Measurements from ENCODE around the gene CIART.
"Not testable (repeated sequence)": the region's sequence is repeated elsewhere in the genome, so short reads cannot be mapped to it uniquely, and the experiment has no call there.

The CIART gene

GRCh38 chr1:150281758-150282557, at the start of gene CIART:
Gene CIART, plus strand, starts transcription at chr1:150282554. Its CDS starts 714 bp downstream, at chr1:150283268.
- peak; percentile 38 to 57 for DNase-seq (ENCODE audit: low read depth in 2 of 2, low spot score in 1 of 2)

GRCh38 chr1:150232921-150233320, 49.4 kb upstream of the CIART start:
- DNase-seq (ENCODE audit: low read depth in 2 of 2, low spot score in 1 of 2) = not testable (repeated sequence)

GRCh38 chr1:150233359-150234308, 48.7 kb upstream of the CIART start:
- no peak for DNase-seq (ENCODE audit: low read depth in 2 of 2, low spot score in 1 of 2)

GRCh38 chr1:150234309-150234565, 48.1 kb upstream of the CIART start:
- DNase-seq (ENCODE audit: low read depth in 2 of 2, low spot score in 1 of 2) = no peak

- DNase-seq (ENCODE audit: low read depth in 2 of 2, low spot score in 1 of 2) = peak; percentile 66 to 78
Measured at GRCh38 chr1:150234566-150235293, 47.6 kb upstream of the CIART start.

GRCh38 chr1:150235294-150235851, 47.0 kb upstream of the CIART start:
- DNase-seq (ENCODE audit: low read depth in 2 of 2, low spot score in 1 of 2) = no peak

GRCh38 chr1:150235852-150236613, 46.3 kb upstream of the CIART start, which contains the start of gene ANP32E:
Gene ANP32E, minus strand, starts transcription at chr1:150236112. Its CDS starts 326 bp downstream, at chr1:150235786.
- DNase-seq (ENCODE audit: low read depth in 2 of 2, low spot score in 1 of 2) = peak; percentile 73 to 85

GRCh38 chr1:150236614-150237100, 45.7 kb upstream of the CIART start:
- DNase-seq (ENCODE audit: low read depth in 2 of 2, low spot score in 1 of 2) = no peak

- DNase-seq (ENCODE audit: low read depth in 2 of 2, low spot score in 1 of 2) = not testable (repeated sequence)
Measured at GRCh38 chr1:150237176-150237575, 45.2 kb upstream of the CIART start.

GRCh38 chr1:150237746-150238145, 44.6 kb upstream of the CIART start:
- no peak for DNase-seq (ENCODE audit: low read depth in 2 of 2, low spot score in 1 of 2)

GRCh38 chr1:150243003-150243402, 39.4 kb upstream of the CIART start:
- DNase-seq (ENCODE audit: low read depth in 2 of 2, low spot score in 1 of 2) = no peak

- no peak for DNase-seq (ENCODE audit: low read depth in 2 of 2, low spot score in 1 of 2)
Measured at GRCh38 chr1:150249936-150250335, 32.4 kb upstream of the CIART start.

GRCh38 chr1:150256198-150256553, 26.2 kb upstream of the CIART start:
- no peak for DNase-seq (ENCODE audit: low read depth in 2 of 2, low spot score in 1 of 2)

GRCh38 chr1:150256554-150257341, 25.6 kb upstream of the CIART start:
- no peak for DNase-seq (ENCODE audit: low read depth in 2 of 2, low spot score in 1 of 2)

GRCh38 chr1:150257624-150258585, 24.4 kb upstream of the CIART start, which contains the start of gene CA14:
Gene CA14, plus strand, starts transcription at chr1:150257774. Its CDS starts 355 bp downstream, at chr1:150258129.
- DNase-seq (ENCODE audit: low read depth in 2 of 2, low spot score in 1 of 2) = no peak

GRCh38 chr1:150259217-150259616, 23.1 kb upstream of the CIART start:
- DNase-seq (ENCODE audit: low read depth in 2 of 2, low spot score in 1 of 2) = no peak

- no peak for DNase-seq (ENCODE audit: low read depth in 2 of 2, low spot score in 1 of 2)
Measured at GRCh38 chr1:150259758-150260669, 22.3 kb upstream of the CIART start.

All from stimulated activated CD8-positive, alpha-beta memory T cell treated with anti-CD3 and anti-CD28 coated beads, Interleukin-4, amount 100 ng/mL, for 1 hour (primary cell).